Fibroblast of lung (primary cell): ENCODE results near the gene CABP7. TPM values are rescaled to one million over a fixed set of nuclear protein-coding genes. Genes with fewer than 3 reads are reported as not detected.

Experiments used
- DNase-seq, 2 donors: peaks; one replicate each; pipeline versions ENCODE4 v3.0.0 to v3.0.0-alpha.2; 2010; ENCODE audit warnings: low read depth in 2 of 2
- H2AFZ ChIP-seq: 2 replicates; pipeline ENCODE4 v1.5.1; 2012; ENCODE audit warnings: low read length, control low read depth, inconsistent platforms
- H3K27ac ChIP-seq: 2 replicates; pipeline ENCODE4 v1.5.1; 2011; ENCODE audit warnings: low read length, control low read depth; ENCODE audit not compliant: insufficient read depth
- H3K27me3 ChIP-seq: 2 replicates; pipeline ENCODE4 v1.5.1; 2011; ENCODE audit warnings: mild to moderate bottlenecking, low read length; ENCODE audit not compliant: control insufficient read depth, insufficient read depth
- H3K36me3 ChIP-seq: 2 replicates; pipeline ENCODE4 v1.5.1; 2011; ENCODE audit warnings: low read length; ENCODE audit not compliant: control insufficient read depth, insufficient read depth
- H3K4me1 ChIP-seq: 2 replicates; pipeline ENCODE4 v1.5.1; 2011; ENCODE audit warnings: low read length; ENCODE audit not compliant: control insufficient read depth, insufficient read depth; ENCODE audit errors: extremely low read depth
- H3K4me2 ChIP-seq: 2 replicates; pipeline ENCODE4 v1.5.1; 2011; ENCODE audit warnings: low read length, control low read depth; ENCODE audit not compliant: insufficient read depth; ENCODE audit errors: extremely low read depth
- H3K4me3 ChIP-seq, 4 experiments: fragments of 200-600 bp in 1 of 4; sonication (generic) in 1 of 4; replicated peaks in 1 of 4; 2 replicates each; pipeline ENCODE4 v1.5.1; 2011 to 2016; ENCODE audit warnings: low read length in 4 of 4, low read depth in 3 of 4, mild to moderate bottlenecking in 3 of 4, control low read depth in 2 of 4, inconsistent platforms in 1 of 4, mixed read lengths in 1 of 4; ENCODE audit not compliant: insufficient read depth in 1 of 4; ENCODE audit errors: control extremely low read depth in 1 of 4
- H3K79me2 ChIP-seq: 2 replicates; pipeline ENCODE4 v1.5.1; 2012; ENCODE audit warnings: mild to moderate bottlenecking, low read length, inconsistent platforms; ENCODE audit not compliant: control insufficient read depth, insufficient read depth
- H3K9ac ChIP-seq: 2 replicates; pipeline ENCODE4 v1.5.1; 2011; ENCODE audit warnings: mild to moderate bottlenecking, low read length, control low read depth; ENCODE audit not compliant: insufficient read depth
- H3K9me3 ChIP-seq: 2 replicates; pipeline ENCODE4 v1.5.1; 2012; ENCODE audit warnings: low read depth, low read length; ENCODE audit not compliant: control insufficient read depth, insufficient read depth
- H4K20me1 ChIP-seq: 2 replicates; pipeline ENCODE4 v1.5.1; 2011; ENCODE audit warnings: low read length; ENCODE audit not compliant: control insufficient read depth, insufficient read depth; ENCODE audit errors: extremely low read depth
- CTCF ChIP-seq, 2 donors: IDR thresholded peaks in 1 of 2; conservative IDR thresholded peaks in 1 of 2; 1 replicate in 1 of 2; 2 replicates in 1 of 2; pipeline ENCODE4 v1.5.1; 2011 to 2012; ENCODE audit warnings: low read length in 2 of 2, control low read depth in 1 of 2, inconsistent platforms in 1 of 2, low read depth in 1 of 2, mild to moderate bottlenecking in 1 of 2
- EZH2 ChIP-seq: IDR thresholded peaks from 2 replicates; pipeline ENCODE4 v1.5.1; 2012; ENCODE audit warnings: low read length, control low read depth, mild to moderate bottlenecking; ENCODE audit errors: missing control alignments
- polyA plus RNA-seq, 2 donors: library from polyadenylated mRNA; depleted of rRNA in 1 of 2; stranded (reverse) in 1 of 2; unstranded in 1 of 2; fragments of >200 nt; gene quantifications; 2 replicates each; pipeline ENCODE4 v1.2.1, GENCODE V29; 2011 to 2012; ENCODE audit warnings: missing spikeins in 1 of 2
- total RNA-seq: library from RNA; depleted of rRNA; stranded (reverse); fragments of >200 nt; gene quantifications from 2 replicates; pipeline ENCODE4 v1.2.1, GENCODE V29; 2014

Gene CABP7
- total and polyA plus RNA-seq, 2 donors (not counting 1 experiment from before 2014, with no cell fraction given): not detected

GRCh38 chr22:29712119-29712518, 7.7 kb upstream of the CABP7 start:
- TF ChIP-seq CTCF (conservative IDR thresholded peaks at IDR 0.05 in 1 of 2, IDR thresholded peaks at IDR 0.05 in 1 of 2; ENCODE audit: low read depth in 1 of 2, low read length in 2 of 2): no peak
- no peak for TF ChIP-seq EZH2
- Histone ChIP-seq H3K27ac (no peak overlapping the region), H3K4me3 (no peak overlapping the region), H3K4me1 (no peaks in the 10 kb centered on the region), H3K9me3 (no peaks in the 10 kb centered on the region), H3K36me3 (no peaks in the 10 kb centered on the region), H3K9ac (no peak overlapping the region), H3K4me2 (no peak overlapping the region), H3K79me2 (no peaks in the 10 kb centered on the region), H2AFZ (no peak overlapping the region), H4K20me1 (no peaks in the 10 kb centered on the region), H3K27me3 (peaks cover 20% of the 10 kb centered on the region)
- no peak for DNase-seq

GRCh38 chr22:29713156-29713727, 6.6 kb upstream of the CABP7 start:
- no peaks in the 10 kb centered on the region for H3K9me3 ChIP-seq
- no peak overlapping the region for H3K4me2 ChIP-seq
- TF ChIP-seq CTCF (conservative IDR thresholded peaks at IDR 0.05 in 1 of 2, IDR thresholded peaks at IDR 0.05 in 1 of 2; ENCODE audit: low read depth in 1 of 2, low read length in 2 of 2) (no peak), EZH2 (no peak)
- H2AFZ ChIP-seq: no peak overlapping the region
- no peak overlapping the region for H3K4me3 ChIP-seq
- H3K27ac ChIP-seq: no peak overlapping the region
- H3K9ac ChIP-seq: no peak overlapping the region
- H4K20me1 ChIP-seq: no peaks in the 10 kb centered on the region
- H3K36me3 ChIP-seq: no peaks in the 10 kb centered on the region
- H3K27me3 ChIP-seq: peaks cover 17% of the 10 kb centered on the region
- no peaks in the 10 kb centered on the region for H3K79me2 ChIP-seq
- H3K4me1 ChIP-seq: no peaks in the 10 kb centered on the region
- DNase-seq: no peak

- peaks cover 17% of the 10 kb centered on the region for H3K27me3 ChIP-seq
- H3K9ac ChIP-seq: no peak overlapping the region
- H3K4me3 ChIP-seq: no peak overlapping the region
- no peaks in the 10 kb centered on the region for H3K79me2 ChIP-seq
- H3K4me2 ChIP-seq: no peak overlapping the region
- H3K27ac ChIP-seq: no peak overlapping the region
- no peaks in the 10 kb centered on the region for H4K20me1 ChIP-seq
- no peaks in the 10 kb centered on the region for H3K4me1 ChIP-seq
- TF ChIP-seq CTCF (conservative IDR thresholded peaks at IDR 0.05 in 1 of 2, IDR thresholded peaks at IDR 0.05 in 1 of 2; ENCODE audit: low read depth in 1 of 2, low read length in 2 of 2): no peak
- no peak for TF ChIP-seq EZH2
- no peak overlapping the region for H2AFZ ChIP-seq
- no peaks in the 10 kb centered on the region for H3K36me3 ChIP-seq
- H3K9me3 ChIP-seq: no peaks in the 10 kb centered on the region
- no peak for DNase-seq
Observed at GRCh38 chr22:29715240-29715639, 4.6 kb upstream of the CABP7 start.
